Measurements from ENCODE around the gene NOP14. TPM values are rescaled to one million over a fixed set of nuclear protein-coding genes. Genes with fewer than 3 reads are reported as not detected.

The NOP14 gene
- total RNA-seq (10 to 100 TPM; 13.6 to 39.7 (median 28.3) TPM), polyA plus RNA-seq (10 to 100 TPM; 18.3 to 30.9 TPM)
- long read RNA-seq, donor 1, transcript NOP14-203 (18 exons, 3,538 nt): major isoform, 14 of 44 reads
- long read RNA-seq, donor 1, partial matches to known transcripts: 21 of 44 reads
- long read RNA-seq, donor 1, other reads (novel, unspliced or antisense): 8 of 44 reads
- long read RNA-seq, donor 2, partial matches to known transcripts: 0 of 5 reads
- long read RNA-seq, donor 2, other reads (novel, unspliced or antisense): 0 of 5 reads
- long read RNA-seq, donor 3, transcript NOP14-203 (18 exons, 3,538 nt): major isoform, 10 of 23 reads
- long read RNA-seq, donor 3, partial matches to known transcripts: 2 of 23 reads
- long read RNA-seq, donor 3, other reads (novel, unspliced or antisense): 10 of 23 reads

- peak within 1 kb of the TSS; percentile 4 to 68 for H3K27ac ChIP-seq
- H3K36me3 ChIP-seq: no peaks in the 10 kb centered on the region
- TF ChIP-seq EP300 (IDR thresholded peaks at IDR 0.05) (no peak), POLR2A (IDR thresholded peaks at IDR 0.05) (peak; percentile 43)
- TF ChIP-seq, protein P1, sequence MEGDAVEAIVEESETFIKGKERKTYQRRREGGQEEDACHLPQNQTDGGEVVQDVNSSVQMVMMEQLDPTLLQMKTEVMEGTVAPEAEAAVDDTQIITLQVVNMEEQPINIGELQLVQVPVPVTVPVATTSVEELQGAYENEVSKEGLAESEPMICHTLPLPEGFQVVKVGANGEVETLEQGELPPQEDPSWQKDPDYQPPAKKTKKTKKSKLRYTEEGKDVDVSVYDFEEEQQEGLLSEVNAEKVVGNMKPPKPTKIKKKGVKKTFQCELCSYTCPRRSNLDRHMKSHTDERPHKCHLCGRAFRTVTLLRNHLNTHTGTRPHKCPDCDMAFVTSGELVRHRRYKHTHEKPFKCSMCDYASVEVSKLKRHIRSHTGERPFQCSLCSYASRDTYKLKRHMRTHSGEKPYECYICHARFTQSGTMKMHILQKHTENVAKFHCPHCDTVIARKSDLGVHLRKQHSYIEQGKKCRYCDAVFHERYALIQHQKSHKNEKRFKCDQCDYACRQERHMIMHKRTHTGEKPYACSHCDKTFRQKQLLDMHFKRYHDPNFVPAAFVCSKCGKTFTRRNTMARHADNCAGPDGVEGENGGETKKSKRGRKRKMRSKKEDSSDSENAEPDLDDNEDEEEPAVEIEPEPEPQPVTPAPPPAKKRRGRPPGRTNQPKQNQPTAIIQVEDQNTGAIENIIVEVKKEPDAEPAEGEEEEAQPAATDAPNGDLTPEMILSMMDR (IDR thresholded peaks at IDR 0.05): peak in 2 of 3 donors; percentile 46 to 48
- intact Hi-C loops (cut with DNase I): loop anchor here in 1 of 4 donors (5.0 kb wide), 1 partner anchor 1714 kb away; no protein-coding TSS in a partner anchor
- H3K4me3 ChIP-seq: peak within 1 kb of the TSS; percentile 100
- peaks cover 13% of the 10 kb centered on the region for H3K4me1 ChIP-seq (ENCODE audit: insufficient read depth)
- DNase-seq: peak; percentile 97 to 98 (median 98)
- H3K9me3 ChIP-seq: no peaks in the 10 kb centered on the region
- H3K27me3 ChIP-seq: no peaks in the 10 kb centered on the region
- 0 to 1% (median 1%) methylated on average over 36 to 105 of the region's 105 CpGs for WGBS, 3 donors
Observed at GRCh38 chr4:2963175-2963965, at the start of gene NOP14, which contains the start of gene GRK4. Gene NOP14, minus strand, starts transcription at chr4:2963406. Its CDS starts 87 bp downstream, at chr4:2963319. Gene GRK4, plus strand, starts transcription at chr4:2963571. Its CDS starts 500 bp downstream, at chr4:2964071.

- no peak for TF ChIP-seq EP300 (IDR thresholded peaks at IDR 0.05)
- TF ChIP-seq, protein P1 (IDR thresholded peaks at IDR 0.05): no peak
- TF ChIP-seq POLR2A (IDR thresholded peaks at IDR 0.05): no peak
- 87 to 92% (median 89%) methylated on average over 17 of the region's 17 CpGs for WGBS, 3 donors
- H3K36me3 ChIP-seq: no peaks in the 10 kb centered on the region
- no peak for DNase-seq
- H3K4me3 ChIP-seq: no peak overlapping the region
- H3K4me1 ChIP-seq (ENCODE audit: insufficient read depth): no peaks in the 10 kb centered on the region
- intact Hi-C loops (cut with DNase I): no loop called here
- no peaks in the 10 kb centered on the region for H3K27me3 ChIP-seq
- no peak overlapping the region for H3K27ac ChIP-seq
- no peaks in the 10 kb centered on the region for H3K9me3 ChIP-seq
Observed at GRCh38 chr4:3011456-3012220, 48.4 kb upstream of the NOP14 start.

DNA sequence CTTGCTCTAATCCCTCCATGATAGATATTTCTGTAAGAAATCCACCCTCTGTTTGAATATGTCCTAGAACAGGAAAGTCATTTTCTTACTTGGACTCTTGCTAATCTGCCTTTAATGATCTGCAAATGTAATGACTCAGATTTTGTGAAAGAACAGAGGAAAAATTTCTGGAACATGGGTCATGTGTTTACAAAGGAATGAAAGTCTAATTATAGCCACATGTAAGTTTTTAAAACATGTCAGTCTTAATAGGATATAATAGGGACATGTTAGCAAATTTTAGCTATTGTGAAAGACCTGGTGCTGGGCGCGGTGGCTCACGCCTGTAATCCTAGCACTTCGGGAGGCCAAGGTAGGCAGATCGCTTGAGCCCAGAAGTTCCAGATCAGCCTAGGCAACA, 47.8 kb upstream of the NOP14 start:
- Histone ChIP-seq H3K4me3 (no peak overlapping the region), H3K9me3 (no peaks in the 10 kb centered on the region), H3K36me3 (no peaks in the 10 kb centered on the region), H3K27me3 (no peaks in the 10 kb centered on the region), H3K4me1 (ENCODE audit: insufficient read depth) (no peaks in the 10 kb centered on the region), H3K27ac (no peak overlapping the region)
- WGBS, 3 donors: 91 to 97% (median 91%) methylated on average over 5 of the region's 5 CpGs
- TF ChIP-seq, protein P1 (IDR thresholded peaks at IDR 0.05): no peak
- TF ChIP-seq POLR2A (IDR thresholded peaks at IDR 0.05) (no peak), EP300 (IDR thresholded peaks at IDR 0.05) (no peak)
- intact Hi-C loops (cut with DNase I): no loop called here
- no peak for DNase-seq

DNA sequence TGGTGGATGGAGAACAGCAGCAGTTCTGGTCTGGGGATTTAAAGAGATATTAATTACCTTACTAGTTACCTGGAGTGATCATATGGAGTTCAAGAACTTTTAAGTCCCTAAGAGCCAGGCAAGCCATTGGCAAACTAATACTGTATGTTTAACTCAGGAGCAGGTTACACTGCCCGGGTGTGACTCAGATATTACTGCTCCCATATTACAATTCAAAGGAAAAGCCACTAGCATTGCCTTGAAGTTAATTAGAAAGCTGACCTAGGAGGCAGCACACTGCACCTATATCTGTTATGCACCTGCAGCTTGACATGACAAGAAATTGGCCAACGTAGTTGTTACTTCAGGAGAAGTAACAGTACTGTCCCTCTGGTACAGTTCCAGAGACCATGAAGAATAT, 47.4 kb upstream of the NOP14 start:
- Histone ChIP-seq H3K36me3 (no peaks in the 10 kb centered on the region), H3K27me3 (no peaks in the 10 kb centered on the region), H3K27ac (no peak overlapping the region), H3K9me3 (no peaks in the 10 kb centered on the region), H3K4me1 (ENCODE audit: insufficient read depth) (no peaks in the 10 kb centered on the region), H3K4me3 (no peak overlapping the region)
- WGBS, 3 donors: 88 to 95% (median 93%) methylated on average over 2 of the region's 2 CpGs
- TF ChIP-seq POLR2A (IDR thresholded peaks at IDR 0.05) (no peak), EP300 (IDR thresholded peaks at IDR 0.05) (no peak)
- TF ChIP-seq, protein P1 (IDR thresholded peaks at IDR 0.05): no peak
- no peak for DNase-seq
- intact Hi-C loops (cut with DNase I): no loop called here
